PC-3 (cell line): ENCODE data around the gene COL6A1.

ENCODE experiments used
- EZH2 ChIP-seq: fragments of 300-600 bp; sonication (generic); IDR thresholded peaks from one replicate; pipeline ENCODE4 v1.6.1; 2017; ENCODE audit warnings: antibody characterized with exemption, mild to moderate bottlenecking, low read length; ENCODE audit not compliant: unreplicated experiment
- EZH2phosphoT487 ChIP-seq: fragments of 300-600 bp; sonication (generic); IDR thresholded peaks from 2 replicates; pipeline ENCODE4 v1.6.1; 2018; ENCODE audit warnings: mild to moderate bottlenecking, antibody characterized with exemption, low read length, borderline replicate concordance
- TF ChIP-seq, protein P1 (sequence below): fragments of 300-600 bp; sonication (generic); conservative IDR thresholded peaks from 2 replicates; pipeline ENCODE4 v1.5.1; 2017; ENCODE audit warnings: antibody characterized with exemption, low read depth, mild to moderate bottlenecking, low read length

DNA sequence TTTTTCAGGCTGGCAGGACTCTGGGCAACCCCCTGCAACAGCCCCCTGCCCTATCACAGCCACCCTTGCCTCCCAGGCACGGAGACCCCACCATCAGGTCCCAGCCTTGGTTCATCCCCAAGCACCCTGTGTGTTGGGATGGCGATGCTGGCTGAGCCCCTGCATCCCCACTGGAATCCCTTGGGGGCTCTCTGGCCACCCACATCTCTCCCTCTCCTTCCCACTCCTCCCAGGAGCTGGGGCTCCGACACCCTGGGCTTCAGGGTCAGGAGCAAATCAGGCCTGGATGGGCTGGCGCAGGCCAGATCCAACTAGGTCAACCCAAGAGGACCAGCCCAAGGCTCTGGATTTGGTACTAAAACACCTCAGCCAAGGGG lies 25.9 kb downstream of the COL6A1 start:
- no peak for TF ChIP-seq EZH2
- TF ChIP-seq, protein P1, sequence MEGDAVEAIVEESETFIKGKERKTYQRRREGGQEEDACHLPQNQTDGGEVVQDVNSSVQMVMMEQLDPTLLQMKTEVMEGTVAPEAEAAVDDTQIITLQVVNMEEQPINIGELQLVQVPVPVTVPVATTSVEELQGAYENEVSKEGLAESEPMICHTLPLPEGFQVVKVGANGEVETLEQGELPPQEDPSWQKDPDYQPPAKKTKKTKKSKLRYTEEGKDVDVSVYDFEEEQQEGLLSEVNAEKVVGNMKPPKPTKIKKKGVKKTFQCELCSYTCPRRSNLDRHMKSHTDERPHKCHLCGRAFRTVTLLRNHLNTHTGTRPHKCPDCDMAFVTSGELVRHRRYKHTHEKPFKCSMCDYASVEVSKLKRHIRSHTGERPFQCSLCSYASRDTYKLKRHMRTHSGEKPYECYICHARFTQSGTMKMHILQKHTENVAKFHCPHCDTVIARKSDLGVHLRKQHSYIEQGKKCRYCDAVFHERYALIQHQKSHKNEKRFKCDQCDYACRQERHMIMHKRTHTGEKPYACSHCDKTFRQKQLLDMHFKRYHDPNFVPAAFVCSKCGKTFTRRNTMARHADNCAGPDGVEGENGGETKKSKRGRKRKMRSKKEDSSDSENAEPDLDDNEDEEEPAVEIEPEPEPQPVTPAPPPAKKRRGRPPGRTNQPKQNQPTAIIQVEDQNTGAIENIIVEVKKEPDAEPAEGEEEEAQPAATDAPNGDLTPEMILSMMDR: no peak
- TF ChIP-seq EZH2phosphoT487: no peak
